GM18505 (cell line): ENCODE results near the gene LCK.
"Not testable (repeated sequence)": the region's sequence is repeated elsewhere in the genome, so short reads cannot be mapped to it uniquely, and the experiment has no call there.

ENCODE experiments used
- ATAC-seq: cut with Tn5 transposase; IDR thresholded peaks from one replicate; pipeline ENCODE4 v1.9.1; 2021; ENCODE audit not compliant: unreplicated experiment
- POLR2A ChIP-seq: IDR thresholded peaks from 4 replicates; pipeline ENCODE4 v1.6.1; 2011; ENCODE audit warnings: borderline replicate concordance; ENCODE audit not compliant: insufficient read depth, insufficient read length; ENCODE audit errors: extremely low read depth

The LCK gene

DNA sequence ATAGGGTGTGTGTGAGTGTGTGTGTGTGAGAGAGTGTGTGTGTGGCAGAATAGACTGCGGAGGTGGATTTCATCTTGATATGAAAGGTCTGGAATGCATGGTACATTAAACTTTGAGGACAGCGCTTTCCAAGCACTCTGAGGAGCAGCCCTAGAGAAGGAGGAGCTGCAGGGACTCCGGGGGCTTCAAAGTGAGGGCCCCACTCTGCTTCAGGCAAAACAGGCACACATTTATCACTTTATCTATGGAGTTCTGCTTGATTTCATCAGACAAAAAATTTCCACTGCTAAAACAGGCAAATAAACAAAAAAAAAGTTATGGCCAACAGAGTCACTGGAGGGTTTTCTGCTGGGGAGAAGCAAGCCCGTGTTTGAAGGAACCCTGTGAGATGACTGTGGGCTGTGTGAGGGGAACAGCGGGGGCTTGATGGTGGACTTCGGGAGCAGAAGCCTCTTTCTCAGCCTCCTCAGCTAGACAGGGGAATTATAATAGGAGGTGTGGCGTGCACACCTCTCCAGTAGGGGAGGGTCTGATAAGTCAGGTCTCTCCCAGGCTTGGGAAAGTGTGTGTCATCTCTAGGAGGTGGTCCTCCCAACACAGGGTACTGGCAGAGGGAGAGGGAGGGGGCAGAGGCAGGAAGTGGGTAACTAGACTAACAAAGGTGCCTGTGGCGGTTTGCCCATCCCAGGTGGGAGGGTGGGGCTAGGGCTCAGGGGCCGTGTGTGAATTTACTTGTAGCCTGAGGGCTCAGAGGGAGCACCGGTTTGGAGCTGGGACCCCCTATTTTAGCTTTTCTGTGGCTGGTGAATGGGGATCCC is 22.5 kb downstream of the LCK start:
- ATAC-seq, result no peak
- TF ChIP-seq POLR2A, result no peak

DNA sequence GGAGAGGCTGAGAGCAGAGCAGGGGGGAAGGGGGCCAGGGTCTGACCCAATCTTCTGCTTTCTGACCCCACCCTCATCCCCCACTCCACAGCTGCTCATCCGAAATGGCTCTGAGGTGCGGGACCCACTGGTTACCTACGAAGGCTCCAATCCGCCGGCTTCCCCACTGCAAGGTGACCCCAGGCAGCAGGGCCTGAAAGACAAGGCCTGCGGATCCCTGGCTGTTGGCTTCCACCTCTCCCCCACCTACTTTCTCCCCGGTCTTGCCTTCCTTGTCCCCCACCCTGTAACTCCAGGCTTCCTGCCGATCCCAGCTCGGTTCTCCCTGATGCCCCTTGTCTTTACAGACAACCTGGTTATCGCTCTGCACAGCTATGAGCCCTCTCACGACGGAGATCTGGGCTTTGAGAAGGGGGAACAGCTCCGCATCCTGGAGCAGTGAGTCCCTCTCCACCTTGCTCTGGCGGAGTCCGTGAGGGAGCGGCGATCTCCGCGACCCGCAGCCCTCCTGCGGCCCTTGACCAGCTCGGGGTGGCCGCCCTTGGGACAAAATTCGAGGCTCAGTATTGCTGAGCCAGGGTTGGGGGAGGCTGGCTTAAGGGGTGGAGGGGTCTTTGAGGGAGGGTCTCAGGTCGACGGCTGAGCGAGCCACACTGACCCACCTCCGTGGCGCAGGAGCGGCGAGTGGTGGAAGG is 23.7 kb downstream of the LCK start:
- ATAC-seq, result no peak
- TF ChIP-seq POLR2A, result no peak

- TF ChIP-seq POLR2A, result no peak
- ATAC-seq, result no peak
Measured at GRCh38 chr1:32275424-32275823, 24.4 kb downstream of the LCK start.

- TF ChIP-seq POLR2A, result no peak
- ATAC-seq, result no peak
Measured at GRCh38 chr1:32276032-32276782, 25.1 kb downstream of the LCK start.

- ATAC-seq, result not testable (repeated sequence)
Measured at GRCh38 chr1:32284777-32285176, 33.7 kb downstream of the LCK start.

DNA sequence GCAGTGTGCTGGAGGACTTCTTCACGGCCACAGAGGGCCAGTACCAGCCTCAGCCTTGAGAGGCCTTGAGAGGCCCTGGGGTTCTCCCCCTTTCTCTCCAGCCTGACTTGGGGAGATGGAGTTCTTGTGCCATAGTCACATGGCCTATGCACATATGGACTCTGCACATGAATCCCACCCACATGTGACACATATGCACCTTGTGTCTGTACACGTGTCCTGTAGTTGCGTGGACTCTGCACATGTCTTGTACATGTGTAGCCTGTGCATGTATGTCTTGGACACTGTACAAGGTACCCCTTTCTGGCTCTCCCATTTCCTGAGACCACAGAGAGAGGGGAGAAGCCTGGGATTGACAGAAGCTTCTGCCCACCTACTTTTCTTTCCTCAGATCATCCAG is 34.6 kb downstream of the LCK start:
- TF ChIP-seq POLR2A, result no peak
- no peak for ATAC-seq

DNA sequence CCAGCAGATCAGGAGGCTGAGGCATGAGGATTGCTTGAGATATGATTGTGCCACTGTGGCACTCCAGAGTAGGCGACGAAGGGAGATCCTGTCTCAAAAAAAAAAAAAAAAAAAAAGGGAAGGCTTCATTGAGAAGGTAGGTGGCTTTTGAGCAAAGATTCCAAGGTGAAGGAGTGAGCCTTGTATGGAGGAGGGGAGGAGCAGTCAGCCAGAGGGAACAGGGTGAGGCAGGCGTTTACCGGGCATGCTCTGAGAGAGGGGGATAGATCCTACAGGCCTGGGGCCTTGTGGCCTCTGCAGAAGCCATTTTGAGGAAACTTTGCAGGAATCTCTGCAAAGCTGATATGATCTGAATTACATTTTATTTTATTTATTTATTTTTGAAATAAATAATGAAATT is 35.7 kb downstream of the LCK start:
- no peak for ATAC-seq
- no peak for TF ChIP-seq POLR2A

GRCh38 chr1:32289256-32289655 is 38.2 kb downstream of the LCK start:
- no peak for TF ChIP-seq POLR2A
- no peak for ATAC-seq

DNA sequence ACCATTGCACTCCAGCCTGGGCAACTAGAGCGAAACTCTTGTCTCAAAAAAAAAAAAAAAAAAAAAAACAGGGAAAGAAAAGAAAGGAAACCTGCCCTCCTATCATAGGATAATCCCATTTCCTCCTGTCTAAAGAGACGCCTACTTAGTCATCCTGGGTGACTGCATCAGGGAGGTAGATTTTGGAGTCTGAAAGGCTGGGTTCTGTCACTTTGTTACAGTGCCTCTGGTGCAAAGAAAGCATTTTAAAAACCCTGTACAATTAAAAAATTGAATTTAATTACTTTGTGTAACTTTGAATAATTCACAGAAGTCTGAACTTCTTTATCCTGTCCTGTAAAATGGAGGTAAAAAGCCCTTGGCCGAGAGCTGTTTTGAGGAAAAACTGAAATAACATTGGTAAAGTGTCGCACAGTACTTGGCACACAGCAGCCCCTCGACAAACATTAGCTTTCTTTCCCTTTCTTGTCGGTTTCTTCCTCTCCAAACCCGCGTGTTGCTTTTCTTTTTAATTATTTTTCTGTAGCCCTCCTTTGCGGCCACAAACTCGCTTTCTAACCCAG is 40.2 kb downstream of the LCK start:
- no peak for TF ChIP-seq POLR2A
- ATAC-seq, result no peak

- TF ChIP-seq POLR2A, result peak; percentile 79
- peak; percentile 95 for ATAC-seq
Measured at GRCh38 chr1:32291708-32292538, 40.9 kb downstream of the LCK start, which contains the start of gene HDAC1. Gene HDAC1 (plus strand): TSS chr1:32292083. CDS start chr1:32292170, 87 bp downstream.

GRCh38 chr1:32298211-32298610 is 47.1 kb downstream of the LCK start:
- ATAC-seq, result not testable (repeated sequence)

- no peak for ATAC-seq
- no peak for TF ChIP-seq POLR2A
Measured at GRCh38 chr1:32299327-32299726, 48.3 kb downstream of the LCK start.

- no peak for TF ChIP-seq POLR2A
Measured at GRCh38 chr1:32303358-32303757, 52.3 kb downstream of the LCK start.

More at GRCh38 chr1:32303358-32303757, 52.3 kb downstream of the LCK start:
- no peak for ATAC-seq
